MM.1S (cell line): ENCODE measurements around the gene STX16.

Experiments
- DNase-seq: peaks from one replicate; pipeline ENCODE4 v3.0.0-alpha.2; 2015
- H2AFZ ChIP-seq: fragments of 300-600 bp; sonication (generic); 2 replicates; pipeline ENCODE4 v1.6.0; 2016; ENCODE audit warnings: antibody characterized with exemption, low read length
- H3F3A ChIP-seq: fragments of 300-600 bp; sonication (generic); 2 replicates; pipeline ENCODE4 v1.6.1; 2016; ENCODE audit warnings: mild to moderate bottlenecking, antibody characterized with exemption, low read length, moderate library complexity, mixed read lengths; ENCODE audit not compliant: insufficient read depth
- H3K27ac ChIP-seq: fragments of 300-600 bp; sonication (generic); 2 replicates; pipeline ENCODE4 v1.5.1; 2016; ENCODE audit warnings: mild to moderate bottlenecking, low read length
- H3K27me3 ChIP-seq: fragments of 300-600 bp; sonication (generic); replicated peaks from 2 replicates; pipeline ENCODE4 v1.6.0; 2016; ENCODE audit warnings: low read length; ENCODE audit not compliant: insufficient read depth
- H3K36me3 ChIP-seq: fragments of 300-600 bp; sonication (generic); replicated peaks from 2 replicates; pipeline ENCODE4 v1.6.1; 2016; ENCODE audit warnings: mild to moderate bottlenecking, low read length, mixed read lengths; ENCODE audit not compliant: insufficient read depth
- H3K4me1 ChIP-seq: fragments of 300-600 bp; sonication (generic); 2 replicates; pipeline ENCODE4 v1.6.1; 2016; ENCODE audit warnings: low read length, mixed read lengths
- H3K4me2 ChIP-seq: fragments of 300-600 bp; sonication (generic); 2 replicates; pipeline ENCODE4 v1.6.0; 2016; ENCODE audit warnings: low read depth, low read length
- H3K4me3 ChIP-seq: fragments of 300-600 bp; sonication (generic); 2 replicates; pipeline ENCODE4 v1.5.1; 2016; ENCODE audit warnings: low read length, mixed read lengths
- H3K79me2 ChIP-seq: fragments of 300-600 bp; sonication (generic); 2 replicates; pipeline ENCODE4 v1.6.1; 2016; ENCODE audit warnings: mixed run types, low read length, mixed read lengths
- H3K9ac ChIP-seq: fragments of 300-600 bp; sonication (generic); 2 replicates; pipeline ENCODE4 v1.6.1; 2016; ENCODE audit warnings: low read length, mixed read lengths
- H3K9me2 ChIP-seq: fragments of 300-600 bp; sonication (generic); replicated peaks from 2 replicates; pipeline ENCODE4 v1.6.1; 2016; ENCODE audit warnings: mild to moderate bottlenecking, low read length, mixed read lengths; ENCODE audit not compliant: insufficient read depth
- H3K9me3 ChIP-seq: fragments of 300-600 bp; sonication (generic); replicated peaks from 2 replicates; pipeline ENCODE4 v1.6.1; 2016; ENCODE audit warnings: mild to moderate bottlenecking, low read length, mixed read lengths; ENCODE audit not compliant: insufficient read depth
- H4K20me1 ChIP-seq: fragments of 300-600 bp; sonication (generic); 2 replicates; pipeline ENCODE4 v1.6.1; 2016; ENCODE audit warnings: mild to moderate bottlenecking, low read length, moderate library complexity, mixed read lengths; ENCODE audit not compliant: insufficient read depth
- EZH2 ChIP-seq: fragments of 300-600 bp; sonication (generic); optimal IDR thresholded peaks from 2 replicates; pipeline ENCODE3; 2017; ENCODE audit warnings: low read depth, mild to moderate bottlenecking, antibody characterized with exemption, low read length, mixed read lengths
- EZH2phosphoT487 ChIP-seq: fragments of 300-600 bp; sonication (generic); IDR thresholded peaks from 2 replicates; pipeline ENCODE4 v1.6.1; 2018; ENCODE audit warnings: antibody characterized with exemption, low read length
- TF ChIP-seq, protein P1 (sequence below): fragments of 300-600 bp; sonication (generic); IDR thresholded peaks from 2 replicates; pipeline ENCODE4 v1.5.1; 2016; ENCODE audit warnings: antibody characterized with exemption, low read length, mixed read lengths

Gene STX16

DNA sequence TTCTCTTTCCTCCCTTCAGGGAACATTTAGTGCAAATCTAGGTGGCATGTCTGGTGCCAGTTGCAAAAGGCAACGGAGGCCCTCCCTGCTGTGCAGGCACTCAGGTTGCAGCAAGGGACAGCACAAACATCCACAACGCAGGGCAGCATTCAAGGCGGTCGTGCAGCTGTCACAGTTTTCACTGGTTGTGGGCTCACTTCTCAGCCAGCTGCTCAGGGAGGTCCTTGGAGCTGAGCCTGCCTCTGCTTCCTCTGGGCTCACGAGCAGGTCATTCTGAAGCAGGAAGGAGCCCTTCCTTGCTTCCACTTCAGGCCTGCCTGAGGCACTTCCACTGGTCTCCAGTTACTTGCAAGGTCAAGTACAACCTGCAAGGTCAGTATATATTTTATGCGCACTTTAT lies 37.8 kb downstream of the STX16 start:
- no peak for TF ChIP-seq EZH2
- TF ChIP-seq EZH2phosphoT487 = no peak
- TF ChIP-seq, protein P1, sequence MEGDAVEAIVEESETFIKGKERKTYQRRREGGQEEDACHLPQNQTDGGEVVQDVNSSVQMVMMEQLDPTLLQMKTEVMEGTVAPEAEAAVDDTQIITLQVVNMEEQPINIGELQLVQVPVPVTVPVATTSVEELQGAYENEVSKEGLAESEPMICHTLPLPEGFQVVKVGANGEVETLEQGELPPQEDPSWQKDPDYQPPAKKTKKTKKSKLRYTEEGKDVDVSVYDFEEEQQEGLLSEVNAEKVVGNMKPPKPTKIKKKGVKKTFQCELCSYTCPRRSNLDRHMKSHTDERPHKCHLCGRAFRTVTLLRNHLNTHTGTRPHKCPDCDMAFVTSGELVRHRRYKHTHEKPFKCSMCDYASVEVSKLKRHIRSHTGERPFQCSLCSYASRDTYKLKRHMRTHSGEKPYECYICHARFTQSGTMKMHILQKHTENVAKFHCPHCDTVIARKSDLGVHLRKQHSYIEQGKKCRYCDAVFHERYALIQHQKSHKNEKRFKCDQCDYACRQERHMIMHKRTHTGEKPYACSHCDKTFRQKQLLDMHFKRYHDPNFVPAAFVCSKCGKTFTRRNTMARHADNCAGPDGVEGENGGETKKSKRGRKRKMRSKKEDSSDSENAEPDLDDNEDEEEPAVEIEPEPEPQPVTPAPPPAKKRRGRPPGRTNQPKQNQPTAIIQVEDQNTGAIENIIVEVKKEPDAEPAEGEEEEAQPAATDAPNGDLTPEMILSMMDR = no peak
- no peak overlapping the region for H3K9ac ChIP-seq
- H3K27me3 ChIP-seq = no peaks in the 10 kb centered on the region
- H3K9me2 ChIP-seq = no peaks in the 10 kb centered on the region
- H3K4me2 ChIP-seq = no peak overlapping the region
- peaks cover 3% of the 10 kb centered on the region; the same call in 1 of the 2 replicates for H3F3A ChIP-seq
- H3K79me2 ChIP-seq = no peaks in the 10 kb centered on the region
- H4K20me1 ChIP-seq = no peaks in the 10 kb centered on the region
- no peaks in the 10 kb centered on the region for H3K9me3 ChIP-seq
- no peaks in the 10 kb centered on the region for H3K36me3 ChIP-seq
- no peak overlapping the region for H2AFZ ChIP-seq
- DNase-seq = no peak
- H3K27ac ChIP-seq = no peak overlapping the region
- no peak overlapping the region for H3K4me3 ChIP-seq
- peaks cover 4% of the 10 kb centered on the region; the same call in 1 of the 2 replicates for H3K4me1 ChIP-seq

DNA sequence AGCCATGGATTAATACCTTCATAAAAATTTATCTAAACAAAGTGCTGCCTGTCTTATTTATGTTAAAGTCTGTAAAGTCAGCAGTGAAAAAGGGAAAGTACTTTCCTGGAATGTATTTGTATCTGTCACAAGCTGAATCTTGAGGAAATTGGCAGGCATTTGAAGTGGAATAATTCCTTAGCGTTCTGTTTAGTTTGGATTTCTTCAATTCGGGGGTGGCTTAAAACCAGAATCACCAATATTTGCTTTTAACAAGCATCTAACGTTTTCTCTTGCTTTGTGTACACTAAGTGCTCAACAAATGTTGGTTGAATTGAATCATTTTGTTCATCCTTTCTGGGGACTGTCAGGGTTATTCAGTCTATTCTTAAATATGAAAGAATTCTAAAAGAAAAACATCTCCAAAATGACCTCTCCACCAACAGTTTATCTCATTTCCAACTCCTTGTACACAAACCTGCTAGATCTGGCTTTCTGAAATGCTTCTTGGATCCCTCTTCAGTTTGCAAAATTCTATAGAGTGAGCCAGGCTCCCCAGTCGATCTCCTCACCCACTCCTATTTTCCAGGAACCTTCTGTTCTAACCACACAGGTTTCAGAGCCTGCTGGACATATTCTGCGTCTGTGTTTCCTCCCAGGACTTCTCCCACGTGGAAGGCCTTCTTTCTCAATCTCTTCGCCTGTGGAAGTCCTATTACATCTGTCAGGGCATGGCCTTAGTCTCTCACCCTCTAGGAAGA lies 39.5 kb downstream of the STX16 start:
- Histone ChIP-seq H3K27me3 (no peaks in the 10 kb centered on the region), H3K27ac (no peak overlapping the region), H3K4me1 (peaks cover 4% of the 10 kb centered on the region; the same call in 1 of the 2 replicates), H3K36me3 (no peaks in the 10 kb centered on the region), H2AFZ (no peak overlapping the region), H3F3A (peaks cover 3% of the 10 kb centered on the region; the same call in 1 of the 2 replicates), H3K9me3 (no peaks in the 10 kb centered on the region), H3K4me3 (no peak overlapping the region), H3K4me2 (no peak overlapping the region), H3K9ac (no peak overlapping the region), H4K20me1 (no peaks in the 10 kb centered on the region), H3K79me2 (no peaks in the 10 kb centered on the region), H3K9me2 (no peaks in the 10 kb centered on the region)
- TF ChIP-seq, protein P1 = no peak
- TF ChIP-seq EZH2 (no peak), EZH2phosphoT487 (no peak)
- no peak for DNase-seq

- peaks cover 4% of the 10 kb centered on the region; the same call in 1 of the 2 replicates for H3K4me1 ChIP-seq
- no peaks in the 10 kb centered on the region for H4K20me1 ChIP-seq
- H3K4me3 ChIP-seq = no peak overlapping the region
- no peak for TF ChIP-seq EZH2
- TF ChIP-seq, protein P1 = no peak
- no peak for TF ChIP-seq EZH2phosphoT487
- H3K27ac ChIP-seq = no peak overlapping the region
- H3K9me3 ChIP-seq = no peaks in the 10 kb centered on the region
- DNase-seq = peak; percentile 6
- no peaks in the 10 kb centered on the region for H3K79me2 ChIP-seq
- no peaks in the 10 kb centered on the region for H3K27me3 ChIP-seq
- H3K9me2 ChIP-seq = no peaks in the 10 kb centered on the region
- peak overlapping the region; percentile 33; the same call in 1 of the 2 replicates for H3K9ac ChIP-seq
- H3K4me2 ChIP-seq = 0 out of 2 replicates have a peak overlapping the region, but pooled peaks have one; percentile 37
- H3F3A ChIP-seq = peaks cover 3% of the 10 kb centered on the region; the same call in 1 of the 2 replicates
- H3K36me3 ChIP-seq = no peaks in the 10 kb centered on the region
- H2AFZ ChIP-seq = peak overlapping the region; percentile 95
These were observed 40.9 kb downstream of the STX16 start for GRCh38 chr20:58691773-58692578.
